Neural cell (in vitro differentiated cells): Measurements from ENCODE around the gene DCAF6.

ENCODE experiments used
- CTCF ChIP-seq: fragments of 450-650 bp; IDR thresholded peaks from 2 replicates; pipeline ENCODE4 v1.5.1; 2014; ENCODE audit warnings: antibody characterized with exemption, mild to moderate bottlenecking, moderate library complexity; ENCODE audit not compliant: poor library complexity, severe bottlenecking
- EP300 ChIP-seq: fragments of 450-650 bp; conservative IDR thresholded peaks from 2 replicates; pipeline ENCODE4 v1.6.1; 2014; ENCODE audit warnings: antibody characterized with exemption, mild to moderate bottlenecking, moderate library complexity; ENCODE audit not compliant: poor library complexity, severe bottlenecking
- EZH2 ChIP-seq: fragments of 200-600, 300-800 bp; shearing (Covaris generic), sonication (generic); IDR thresholded peaks from 2 replicates; pipeline ENCODE4 v1.6.1; 2014; ENCODE audit warnings: antibody characterized with exemption, low read length, borderline replicate concordance, mild to moderate bottlenecking; ENCODE audit not compliant: insufficient read depth, poor library complexity, severe bottlenecking
- POLR2AphosphoS5 ChIP-seq: IDR thresholded peaks from 2 replicates; pipeline ENCODE4 v1.6.1; 2012

- no peak for TF ChIP-seq EP300
- no peak for TF ChIP-seq POLR2AphosphoS5
- no peak for TF ChIP-seq EZH2
- TF ChIP-seq CTCF: no peak
Observed at GRCh38 chr1:167981933-167982332, 45.5 kb downstream of the DCAF6 start.
